OCI-LY3 (cell line): ENCODE results near the gene RERG.

Experiments
- H2AFZ ChIP-seq: fragments of 200-600, 300-600 bp; shearing (Covaris generic); 2 replicates; pipeline ENCODE4 v1.6.0; 2014; ENCODE audit warnings: antibody characterized with exemption, low read depth, low read length
- H3K27ac ChIP-seq: fragments of 200-600, 300-600 bp; sonication (generic); 2 replicates; pipeline ENCODE4 v1.5.1; 2014; ENCODE audit warnings: mild to moderate bottlenecking, low read length, moderate library complexity, mixed read lengths
- H3K27me3 ChIP-seq: fragments of 200-600, 300-600 bp; sonication (generic); 2 replicates; pipeline ENCODE4 v1.6.1; 2014; ENCODE audit warnings: low read depth, low read length, mixed read lengths
- H3K36me3 ChIP-seq: fragments of 200-600, 300-600 bp; sonication (generic); replicated peaks from 2 replicates; pipeline ENCODE3; 2014; ENCODE audit warnings: low read depth, low read length, mixed read lengths
- H3K4me1 ChIP-seq: fragments of 300-600, 200-600 bp; sonication (generic); 2 replicates; pipeline ENCODE4 v1.6.1; 2014; ENCODE audit warnings: low read length, mixed read lengths
- H3K4me2 ChIP-seq: fragments of 200-600, 300-600 bp; sonication (generic); 2 replicates; pipeline ENCODE4 v1.6.1; 2014; ENCODE audit warnings: low read length, mixed read lengths
- H3K4me3 ChIP-seq: fragments of 300-600, 200-600 bp; sonication (generic); 2 replicates; pipeline ENCODE4 v1.5.1; 2014; ENCODE audit warnings: antibody characterized with exemption, mild to moderate bottlenecking, low read length, moderate library complexity
- H3K79me2 ChIP-seq: fragments of 300-600, 200-600 bp; shearing (Covaris generic); 2 replicates; pipeline ENCODE4 v1.6.1; 2014; ENCODE audit warnings: mild to moderate bottlenecking, low read length, mixed read lengths
- H3K9ac ChIP-seq: fragments of 300-600, 200-600 bp; shearing (Covaris generic); 2 replicates; pipeline ENCODE4 v1.6.0; 2014; ENCODE audit warnings: mild to moderate bottlenecking, low read length, moderate library complexity
- H3K9me3 ChIP-seq: fragments of 200-600, 300-600 bp; shearing (Covaris generic); 2 replicates; pipeline ENCODE4 v1.6.1; 2014; ENCODE audit warnings: low read length, mixed read lengths; ENCODE audit not compliant: insufficient read depth
- H4K20me1 ChIP-seq: fragments of 200-600, 300-600 bp; sonication (generic); 2 replicates; pipeline ENCODE4 v1.6.1; 2016; ENCODE audit warnings: low read length, mixed read lengths; ENCODE audit not compliant: insufficient read depth
- CTCF ChIP-seq: fragments of 200-600, 300-600 bp; sonication (generic); IDR thresholded peaks from 2 replicates; pipeline ENCODE4 v1.5.1; 2014; ENCODE audit warnings: antibody characterized with exemption, low read length, low read depth
- EZH2phosphoT487 ChIP-seq: fragments of 200-600 bp; shearing (Covaris generic); IDR thresholded peaks from 2 replicates; pipeline ENCODE4 v1.6.1; 2018; ENCODE audit warnings: antibody characterized with exemption, mixed run types, low read depth

RERG gene

GRCh38 chr12:15151161-15152091, 69.8 kb downstream of the RERG start:
- no peaks in the 10 kb centered on the region for H3K9me3 ChIP-seq
- H3K27ac ChIP-seq: no peak overlapping the region
- H2AFZ ChIP-seq: no peak overlapping the region
- TF ChIP-seq CTCF (peak; percentile 63), EZH2phosphoT487 (no peak)
- H4K20me1 ChIP-seq: no peaks in the 10 kb centered on the region
- H3K9ac ChIP-seq: no peak overlapping the region
- H3K4me2 ChIP-seq: no peak overlapping the region
- peaks cover 37% of the 10 kb centered on the region for H3K27me3 ChIP-seq
- no peaks in the 10 kb centered on the region for H3K4me1 ChIP-seq
- H3K79me2 ChIP-seq: no peaks in the 10 kb centered on the region
- H3K4me3 ChIP-seq: no peak overlapping the region
- no peaks in the 10 kb centered on the region for H3K36me3 ChIP-seq

DNA sequence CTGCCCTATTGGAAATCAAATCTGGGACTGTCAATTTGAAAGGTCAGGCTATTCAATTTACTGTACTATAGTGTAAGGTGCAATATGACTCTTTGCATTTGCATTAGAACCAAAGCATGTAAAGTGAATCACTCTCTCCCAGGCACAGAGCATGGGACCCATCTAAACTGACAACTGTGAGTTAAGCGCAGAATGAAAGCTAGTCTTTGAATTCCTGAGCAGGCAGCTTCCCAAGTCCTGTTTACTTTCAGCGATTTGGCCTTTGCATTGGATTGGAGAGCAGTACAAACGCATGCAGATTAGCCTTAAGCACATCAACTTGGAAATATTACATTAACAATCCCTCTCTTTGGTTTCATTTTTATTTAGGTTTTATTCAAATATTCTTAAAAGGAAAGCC, 74.6 kb downstream of the RERG start:
- H3K9ac ChIP-seq: no peak overlapping the region
- no peak overlapping the region for H3K4me2 ChIP-seq
- no peaks in the 10 kb centered on the region for H4K20me1 ChIP-seq
- TF ChIP-seq EZH2phosphoT487: no peak
- TF ChIP-seq CTCF: no peak
- no peaks in the 10 kb centered on the region for H3K79me2 ChIP-seq
- no peak overlapping the region for H2AFZ ChIP-seq
- H3K27me3 ChIP-seq: peaks cover 5% of the 10 kb centered on the region; the same call in 1 of the 2 replicates
- H3K4me1 ChIP-seq: no peaks in the 10 kb centered on the region
- no peak overlapping the region for H3K27ac ChIP-seq
- no peaks in the 10 kb centered on the region for H3K36me3 ChIP-seq
- H3K9me3 ChIP-seq: no peaks in the 10 kb centered on the region
- H3K4me3 ChIP-seq: no peak overlapping the region

GRCh38 chr12:15143467-15143866, 77.8 kb downstream of the RERG start:
- Histone ChIP-seq H3K9me3 (no peaks in the 10 kb centered on the region), H3K27ac (no peak overlapping the region), H3K4me1 (no peaks in the 10 kb centered on the region), H3K4me3 (no peak overlapping the region), H3K79me2 (no peaks in the 10 kb centered on the region), H3K27me3 (no peaks in the 10 kb centered on the region), H3K36me3 (no peaks in the 10 kb centered on the region), H3K4me2 (no peak overlapping the region), H3K9ac (no peak overlapping the region), H4K20me1 (no peaks in the 10 kb centered on the region), H2AFZ (no peak overlapping the region)
- TF ChIP-seq CTCF (no peak), EZH2phosphoT487 (no peak)

DNA sequence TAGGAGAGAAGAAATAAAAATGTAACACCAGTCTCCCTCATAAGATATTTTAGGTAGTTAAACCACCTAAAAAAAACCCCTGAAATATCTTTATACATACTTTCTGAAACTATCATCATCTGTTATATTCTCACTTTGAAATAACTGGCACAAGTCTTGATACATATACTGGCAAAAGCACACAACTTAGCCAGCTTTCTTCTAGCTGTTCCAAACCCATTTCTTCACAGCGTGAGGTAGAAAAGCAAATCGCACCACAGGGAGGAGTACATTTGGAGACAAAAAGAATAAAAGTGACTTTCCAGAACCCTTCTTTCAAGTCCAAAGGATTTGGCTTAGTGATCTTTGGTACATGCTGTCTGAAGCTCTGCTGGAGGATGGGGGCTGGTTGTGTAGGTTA, 78.5 kb downstream of the RERG start:
- Histone ChIP-seq H3K27ac (no peak overlapping the region), H2AFZ (no peak overlapping the region), H3K9me3 (no peaks in the 10 kb centered on the region), H3K27me3 (no peaks in the 10 kb centered on the region), H4K20me1 (no peaks in the 10 kb centered on the region), H3K4me1 (no peaks in the 10 kb centered on the region), H3K36me3 (no peaks in the 10 kb centered on the region), H3K9ac (no peak overlapping the region), H3K4me2 (no peak overlapping the region), H3K79me2 (no peaks in the 10 kb centered on the region), H3K4me3 (no peak overlapping the region)
- TF ChIP-seq EZH2phosphoT487 (no peak), CTCF (no peak)
